HEK293T (cell line): ENCODE data around the gene CHST2.
A peak's percentile ranks its signal among the peaks of the same experiment; 100 is the strongest.

Experiments used
- BHLHE40 ChIP-seq: fragments of 450-650 bp; IDR thresholded peaks from 2 replicates; pipeline ENCODE4 v1.6.1; 2016; ENCODE audit warnings: mild to moderate bottlenecking, moderate library complexity, borderline replicate concordance
- CTBP1 ChIP-seq: fragments of 450-650 bp; IDR thresholded peaks from 2 replicates; pipeline ENCODE4 v1.6.1; 2016; ENCODE audit warnings: borderline replicate concordance
- ELF4 ChIP-seq: fragments of 450-650 bp; IDR thresholded peaks from 2 replicates; pipeline ENCODE4 v1.6.1; 2017; ENCODE audit warnings: antibody characterized with exemption
- FOXA1 ChIP-seq: fragments of 450-650 bp; IDR thresholded peaks from 2 replicates; pipeline ENCODE4 v1.6.1; 2016; ENCODE audit warnings: mild to moderate bottlenecking
- FOXK2 ChIP-seq: fragments of 450-650 bp; IDR thresholded peaks from 2 replicates; pipeline ENCODE4 v1.6.1; 2016; ENCODE audit warnings: mild to moderate bottlenecking
- FOXM1 ChIP-seq: fragments of 450-650 bp; IDR thresholded peaks from 2 replicates; pipeline ENCODE4 v1.6.1; 2017; ENCODE audit warnings: mild to moderate bottlenecking, borderline replicate concordance
- HDGF ChIP-seq: fragments of 450-650 bp; IDR thresholded peaks from 2 replicates; pipeline ENCODE4 v1.6.1; 2017; ENCODE audit warnings: antibody characterized with exemption, borderline replicate concordance
- L3MBTL2 ChIP-seq: fragments of 450-650 bp; conservative IDR thresholded peaks from 2 replicates; pipeline ENCODE4 v1.6.1; 2016; ENCODE audit warnings: mild to moderate bottlenecking
- NFRKB ChIP-seq: fragments of 450-650 bp; IDR thresholded peaks from 2 replicates; pipeline ENCODE4 v1.6.1; 2016; ENCODE audit warnings: mild to moderate bottlenecking, moderate library complexity
- SP1 ChIP-seq: fragments of 450-650 bp; IDR thresholded peaks from 2 replicates; pipeline ENCODE4 v1.6.1; 2017
- SUZ12 ChIP-seq: fragments of 450-650 bp; IDR thresholded peaks from 2 replicates; pipeline ENCODE4 v1.6.1; 2016; ENCODE audit warnings: mild to moderate bottlenecking
- TARDBP ChIP-seq: fragments of 450-650 bp; IDR thresholded peaks from 2 replicates; pipeline ENCODE4 v1.6.1; 2016
- ZNF384 ChIP-seq: fragments of 450-650 bp; IDR thresholded peaks from 2 replicates; pipeline ENCODE4 v1.6.1; 2016
- TF ChIP-seq, protein P1 (sequence below): fragments of 450-650 bp; IDR thresholded peaks from 2 replicates; pipeline ENCODE4 v1.6.1; 2016

DNA sequence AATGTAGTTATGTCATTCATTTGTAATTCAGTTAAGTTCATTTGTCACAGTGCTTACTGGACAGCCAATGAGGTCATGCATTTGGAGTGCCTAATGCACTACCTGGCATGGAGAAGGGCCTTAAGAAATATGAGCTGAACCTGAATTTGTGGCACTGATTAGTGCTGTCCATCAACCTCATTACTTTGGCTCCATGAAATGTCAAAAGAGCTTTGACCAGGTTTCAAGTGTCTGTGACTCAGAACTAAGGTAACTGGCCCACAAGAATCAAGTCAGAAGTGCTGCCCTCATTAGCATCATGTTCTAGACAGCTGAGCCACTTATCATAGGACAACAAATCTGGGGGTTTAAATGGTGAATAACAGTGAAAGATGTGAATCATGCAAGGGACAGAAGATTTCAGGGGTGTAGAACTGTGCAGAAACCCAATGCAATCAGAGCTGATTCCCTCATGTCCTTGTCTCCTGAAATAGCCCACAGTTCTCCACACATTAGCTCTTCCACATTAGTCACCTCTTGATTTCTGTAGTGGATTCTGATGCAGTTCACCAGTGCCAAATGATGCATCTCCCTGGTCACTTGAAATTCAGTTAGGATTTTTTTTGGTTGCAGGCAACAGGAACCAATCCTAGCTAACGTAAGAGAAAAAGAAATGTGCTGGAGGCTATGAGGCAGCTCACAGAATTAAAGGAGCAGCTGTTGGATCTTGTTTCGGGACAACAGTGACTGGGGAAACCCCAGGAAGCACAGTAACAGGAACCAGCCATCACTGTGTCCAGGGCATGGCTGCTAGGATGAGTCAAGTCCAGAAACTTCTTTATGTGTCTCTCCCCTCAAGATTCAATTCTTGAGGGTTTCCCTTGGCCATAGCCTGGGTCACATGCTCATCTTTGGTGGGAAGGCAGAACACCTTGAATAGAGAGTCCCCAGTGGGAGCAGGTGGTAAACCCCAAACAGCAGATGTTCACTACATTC, 38.7 kb downstream of the CHST2 start:
- TF ChIP-seq NFRKB: no peak
- no peak for TF ChIP-seq SP1
- TF ChIP-seq FOXK2: no peak
- TF ChIP-seq FOXA1: no peak
- TF ChIP-seq FOXM1: no peak
- no peak for TF ChIP-seq ZNF384
- TF ChIP-seq CTBP1: no peak
- TF ChIP-seq ELF4: no peak
- TF ChIP-seq TARDBP: no peak
- no peak for TF ChIP-seq BHLHE40
- TF ChIP-seq, protein P1, sequence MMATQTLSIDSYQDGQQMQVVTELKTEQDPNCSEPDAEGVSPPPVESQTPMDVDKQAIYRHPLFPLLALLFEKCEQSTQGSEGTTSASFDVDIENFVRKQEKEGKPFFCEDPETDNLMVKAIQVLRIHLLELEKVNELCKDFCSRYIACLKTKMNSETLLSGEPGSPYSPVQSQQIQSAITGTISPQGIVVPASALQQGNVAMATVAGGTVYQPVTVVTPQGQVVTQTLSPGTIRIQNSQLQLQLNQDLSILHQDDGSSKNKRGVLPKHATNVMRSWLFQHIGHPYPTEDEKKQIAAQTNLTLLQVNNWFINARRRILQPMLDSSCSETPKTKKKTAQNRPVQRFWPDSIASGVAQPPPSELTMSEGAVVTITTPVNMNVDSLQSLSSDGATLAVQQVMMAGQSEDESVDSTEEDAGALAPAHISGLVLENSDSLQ: peak; percentile 67
- no peak for TF ChIP-seq L3MBTL2
- no peak for TF ChIP-seq HDGF
- TF ChIP-seq SUZ12: no peak
